ENCODE measurements around the gene AHCYL1.

DNA sequence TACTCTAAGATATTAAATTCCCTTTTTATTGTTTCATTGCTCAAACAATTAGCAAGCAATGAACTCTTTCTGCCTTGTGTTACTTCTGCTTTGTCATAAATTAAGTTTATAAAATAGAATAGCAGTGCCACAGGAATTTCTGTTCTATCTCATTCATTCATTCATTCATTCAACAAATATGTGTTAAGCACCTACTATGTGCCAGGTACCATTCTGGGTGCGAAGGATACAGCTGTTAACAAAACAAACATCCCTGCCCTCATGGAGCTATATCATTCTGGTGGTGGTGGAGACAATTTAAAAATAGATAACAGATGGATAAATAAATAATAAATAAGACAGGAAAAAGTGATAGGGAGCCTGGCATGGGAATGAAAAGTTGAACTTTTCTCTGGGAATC, 34.5 kb upstream of the AHCYL1 start:
- TF ChIP-seq, protein P1, sequence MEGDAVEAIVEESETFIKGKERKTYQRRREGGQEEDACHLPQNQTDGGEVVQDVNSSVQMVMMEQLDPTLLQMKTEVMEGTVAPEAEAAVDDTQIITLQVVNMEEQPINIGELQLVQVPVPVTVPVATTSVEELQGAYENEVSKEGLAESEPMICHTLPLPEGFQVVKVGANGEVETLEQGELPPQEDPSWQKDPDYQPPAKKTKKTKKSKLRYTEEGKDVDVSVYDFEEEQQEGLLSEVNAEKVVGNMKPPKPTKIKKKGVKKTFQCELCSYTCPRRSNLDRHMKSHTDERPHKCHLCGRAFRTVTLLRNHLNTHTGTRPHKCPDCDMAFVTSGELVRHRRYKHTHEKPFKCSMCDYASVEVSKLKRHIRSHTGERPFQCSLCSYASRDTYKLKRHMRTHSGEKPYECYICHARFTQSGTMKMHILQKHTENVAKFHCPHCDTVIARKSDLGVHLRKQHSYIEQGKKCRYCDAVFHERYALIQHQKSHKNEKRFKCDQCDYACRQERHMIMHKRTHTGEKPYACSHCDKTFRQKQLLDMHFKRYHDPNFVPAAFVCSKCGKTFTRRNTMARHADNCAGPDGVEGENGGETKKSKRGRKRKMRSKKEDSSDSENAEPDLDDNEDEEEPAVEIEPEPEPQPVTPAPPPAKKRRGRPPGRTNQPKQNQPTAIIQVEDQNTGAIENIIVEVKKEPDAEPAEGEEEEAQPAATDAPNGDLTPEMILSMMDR (IDR thresholded peaks at IDR 0.05) = no peak
- no peak for TF ChIP-seq EZH2 (IDR thresholded peaks at IDR 0.05)

Data from neural progenitor cell (in vitro differentiated cells).